Measurements from ENCODE around the gene VAV2. TPM values are rescaled to one million over a fixed set of nuclear protein-coding genes. Genes with fewer than 3 reads are reported as not detected.
"Not testable (repeated sequence)": the region's sequence is repeated elsewhere in the genome, so short reads cannot be mapped to it uniquely, and the experiment has no call there.

VAV2 gene
- total RNA-seq, 1 experiment from 2014 or later = 4.4 TPM

DNA sequence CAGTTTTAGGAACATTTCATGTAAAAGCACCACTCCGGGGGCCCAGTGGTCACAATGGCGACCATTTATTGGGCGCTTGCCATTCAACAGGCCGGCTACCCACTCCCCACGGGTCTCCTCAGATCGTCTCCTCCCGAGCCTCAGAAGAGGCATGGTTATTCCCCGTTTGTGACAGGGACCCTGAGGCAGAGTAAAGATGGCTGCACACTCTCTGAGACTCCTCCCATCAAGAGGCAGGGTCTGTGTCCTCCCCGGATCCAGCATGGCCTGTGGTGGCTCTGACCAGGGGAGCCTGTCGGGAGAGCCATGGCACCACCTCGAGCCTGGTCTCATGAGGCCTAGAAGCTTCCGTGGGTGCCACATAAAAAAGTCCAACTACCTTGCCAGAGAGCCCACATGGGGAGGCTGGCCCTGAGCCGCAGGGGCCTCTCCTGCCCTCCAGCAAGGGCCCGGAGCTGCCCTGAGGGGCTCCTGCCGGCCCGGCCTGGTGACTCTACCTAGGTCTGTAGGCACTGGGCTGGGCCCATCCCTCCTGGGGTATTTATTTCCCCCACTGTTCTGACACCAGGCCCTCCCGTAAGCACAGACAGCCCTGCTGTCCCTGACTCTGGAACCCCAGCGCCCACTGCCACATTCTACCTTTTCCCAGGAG is 90.8 kb downstream of the VAV2 start:
- no peak for DNase-seq (ENCODE audit: low read depth, low spot score)
- in situ Hi-C loops (cut with HindIII; ENCODE audit: low pct_unique_long_range_greater_than_20kb, low sequenced_read_pairs) = no loop called here

DNA sequence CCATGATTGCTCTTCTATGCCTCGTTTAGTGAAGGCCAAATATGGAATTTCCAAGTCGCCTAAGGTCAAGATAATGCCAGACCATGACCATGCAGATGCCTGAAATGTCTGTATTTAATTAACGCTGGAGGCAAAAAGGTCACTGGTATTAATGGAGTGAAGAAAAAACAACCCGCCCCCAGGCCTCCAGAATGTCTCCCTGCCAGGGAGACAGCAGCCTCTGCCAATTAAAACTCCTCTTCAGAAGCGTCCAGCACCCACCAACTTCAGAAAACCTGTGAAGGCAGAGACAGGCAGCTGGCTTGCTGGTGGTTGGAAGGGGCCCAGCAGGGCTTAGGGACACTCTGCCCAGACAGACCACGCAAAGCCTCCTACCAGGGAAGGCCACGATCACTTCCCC is 94.4 kb downstream of the VAV2 start:
- in situ Hi-C loops (cut with HindIII; ENCODE audit: low pct_unique_long_range_greater_than_20kb, low sequenced_read_pairs) = no loop called here
- DNase-seq (ENCODE audit: low read depth, low spot score) = no peak

GRCh38 chr9:133896007-133896406 is 96.1 kb downstream of the VAV2 start:
- DNase-seq (ENCODE audit: low read depth, low spot score); in situ Hi-C loops (cut with HindIII; ENCODE audit: low pct_unique_long_range_greater_than_20kb, low sequenced_read_pairs): not testable (repeated sequence)

DNA sequence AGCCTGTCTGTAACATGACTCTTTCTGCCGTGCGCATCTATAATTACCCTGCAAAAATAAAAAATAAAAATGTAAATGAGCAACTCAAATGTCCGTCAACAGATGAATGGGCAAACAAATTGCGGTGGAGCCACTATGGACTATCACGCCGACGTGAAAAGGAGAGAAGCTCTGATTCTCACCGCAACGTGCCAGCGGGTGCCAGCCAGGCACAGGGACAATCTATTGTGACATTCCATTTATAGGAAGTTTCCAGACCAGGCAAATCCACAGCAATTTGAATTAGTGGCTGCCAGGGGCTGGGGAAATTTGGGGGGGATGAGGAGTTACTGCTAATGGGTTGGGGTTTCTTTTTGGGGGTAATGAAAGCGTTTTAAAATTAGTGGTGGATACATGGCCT is 96.8 kb downstream of the VAV2 start:
- DNase-seq (ENCODE audit: low read depth, low spot score) = no peak
- in situ Hi-C loops (cut with HindIII; ENCODE audit: low pct_unique_long_range_greater_than_20kb, low sequenced_read_pairs) = no loop called here

- no peak for DNase-seq (ENCODE audit: low read depth, low spot score)
- in situ Hi-C loops (cut with HindIII; ENCODE audit: low pct_unique_long_range_greater_than_20kb, low sequenced_read_pairs) = no loop called here
Observed at GRCh38 chr9:133894377-133895321, 97.5 kb downstream of the VAV2 start.

GRCh38 chr9:133893191-133893994 is 98.7 kb downstream of the VAV2 start:
- no peak for DNase-seq (ENCODE audit: low read depth, low spot score)
- in situ Hi-C loops (cut with HindIII; ENCODE audit: low pct_unique_long_range_greater_than_20kb, low sequenced_read_pairs) = no loop called here

- no peak for DNase-seq (ENCODE audit: low read depth, low spot score)
- in situ Hi-C loops (cut with HindIII; ENCODE audit: low pct_unique_long_range_greater_than_20kb, low sequenced_read_pairs) = no loop called here
Observed at GRCh38 chr9:133892193-133892920, 99.8 kb downstream of the VAV2 start.

DNA sequence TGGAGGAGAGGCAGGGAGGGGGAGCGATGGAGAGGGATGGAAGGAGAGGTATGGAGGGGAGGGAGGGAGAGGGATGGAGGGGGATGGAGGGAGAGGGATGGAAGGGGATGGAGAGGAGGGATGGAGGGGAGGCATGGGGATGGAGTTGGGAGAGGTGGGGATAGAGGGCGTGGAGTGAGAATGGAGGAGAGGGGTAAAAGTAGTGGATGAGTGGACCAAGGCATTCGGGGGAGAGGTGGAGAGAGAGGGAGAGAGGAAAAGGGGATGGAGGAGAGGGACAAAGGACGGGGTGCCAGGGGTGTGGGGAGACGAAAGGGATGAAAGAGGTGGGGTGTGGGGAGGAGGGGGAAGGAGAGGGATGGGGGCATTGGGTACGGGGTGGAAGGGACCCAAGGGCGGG is 100.4 kb downstream of the VAV2 start:
- no peak for DNase-seq (ENCODE audit: low read depth, low spot score)
- in situ Hi-C loops (cut with HindIII; ENCODE audit: low pct_unique_long_range_greater_than_20kb, low sequenced_read_pairs) = no loop called here

- DNase-seq (ENCODE audit: low read depth, low spot score) = no peak
- in situ Hi-C loops (cut with HindIII; ENCODE audit: low pct_unique_long_range_greater_than_20kb, low sequenced_read_pairs) = no loop called here
Observed at GRCh38 chr9:133890583-133890982, 101.5 kb downstream of the VAV2 start.

DNA sequence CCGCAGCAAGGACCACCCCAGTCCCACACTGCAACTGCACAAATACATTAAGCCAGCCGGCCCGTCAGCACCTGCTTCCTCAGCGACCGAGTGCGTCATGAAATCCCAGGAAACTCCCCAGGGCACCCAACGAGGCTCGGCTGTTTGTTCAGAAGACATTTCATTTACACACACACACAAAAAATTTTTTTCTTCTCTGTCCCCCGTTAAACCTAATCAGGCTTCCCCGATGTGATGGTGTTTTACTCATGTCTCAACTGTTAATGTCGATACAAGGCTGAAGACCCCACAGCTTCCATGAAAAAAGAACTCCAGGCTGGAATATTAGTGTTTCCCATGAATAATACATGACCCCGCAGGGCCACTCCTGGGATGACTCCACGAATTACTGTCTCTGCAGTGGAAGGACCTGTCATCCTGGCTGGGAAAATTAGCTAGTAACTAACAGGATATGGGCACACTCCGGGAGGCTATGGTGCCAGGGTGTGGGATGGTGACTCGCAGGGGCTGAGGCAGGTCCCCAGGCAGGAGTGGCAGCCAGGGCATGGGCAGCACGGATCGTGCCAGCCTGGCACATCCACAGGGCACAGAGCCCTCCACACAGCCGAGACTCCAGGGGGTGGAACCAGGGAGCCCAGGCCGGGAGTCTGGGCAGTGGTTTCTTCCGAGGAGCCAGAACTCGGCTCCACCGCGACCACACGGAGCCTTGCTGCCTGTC is 102.4 kb downstream of the VAV2 start:
- in situ Hi-C loops (cut with HindIII; ENCODE audit: low pct_unique_long_range_greater_than_20kb, low sequenced_read_pairs) = no loop called here
- no peak for DNase-seq (ENCODE audit: low read depth, low spot score)

DNA sequence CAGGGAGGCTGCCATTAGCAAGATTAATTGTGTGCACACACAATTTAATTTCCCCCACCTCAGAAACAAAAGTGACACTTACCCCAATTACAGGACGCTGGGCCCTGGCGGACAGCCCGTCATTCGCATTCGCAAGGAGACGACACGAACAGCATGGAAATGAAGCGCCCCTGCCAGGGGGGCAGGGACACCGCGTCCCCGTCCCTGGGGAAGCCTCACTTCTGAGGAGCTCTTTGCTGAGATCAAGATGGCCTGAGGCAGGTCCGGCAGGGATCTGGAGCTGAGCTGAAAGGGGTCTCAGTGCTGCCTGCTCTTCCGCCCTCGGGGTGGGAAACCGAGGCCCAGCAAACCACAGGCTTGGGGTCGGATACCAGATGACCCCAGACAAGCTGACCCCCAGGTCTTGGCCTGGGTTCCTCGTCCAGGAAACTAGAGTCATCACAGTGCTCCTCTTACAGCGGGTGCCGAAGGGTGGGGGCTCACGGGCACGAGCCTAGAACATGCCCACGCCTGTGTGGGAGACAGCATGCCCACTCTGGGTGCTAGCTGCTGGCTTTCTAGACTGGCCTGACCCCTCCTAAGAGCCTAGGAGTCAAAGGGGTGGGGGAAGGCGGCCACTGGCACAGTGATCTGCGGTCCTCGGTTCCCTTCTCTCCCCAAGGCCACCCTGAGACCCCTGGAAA is 103.2 kb downstream of the VAV2 start:
- in situ Hi-C loops (cut with HindIII; ENCODE audit: low pct_unique_long_range_greater_than_20kb, low sequenced_read_pairs) = no loop called here
- no peak for DNase-seq (ENCODE audit: low read depth, low spot score)

DNA sequence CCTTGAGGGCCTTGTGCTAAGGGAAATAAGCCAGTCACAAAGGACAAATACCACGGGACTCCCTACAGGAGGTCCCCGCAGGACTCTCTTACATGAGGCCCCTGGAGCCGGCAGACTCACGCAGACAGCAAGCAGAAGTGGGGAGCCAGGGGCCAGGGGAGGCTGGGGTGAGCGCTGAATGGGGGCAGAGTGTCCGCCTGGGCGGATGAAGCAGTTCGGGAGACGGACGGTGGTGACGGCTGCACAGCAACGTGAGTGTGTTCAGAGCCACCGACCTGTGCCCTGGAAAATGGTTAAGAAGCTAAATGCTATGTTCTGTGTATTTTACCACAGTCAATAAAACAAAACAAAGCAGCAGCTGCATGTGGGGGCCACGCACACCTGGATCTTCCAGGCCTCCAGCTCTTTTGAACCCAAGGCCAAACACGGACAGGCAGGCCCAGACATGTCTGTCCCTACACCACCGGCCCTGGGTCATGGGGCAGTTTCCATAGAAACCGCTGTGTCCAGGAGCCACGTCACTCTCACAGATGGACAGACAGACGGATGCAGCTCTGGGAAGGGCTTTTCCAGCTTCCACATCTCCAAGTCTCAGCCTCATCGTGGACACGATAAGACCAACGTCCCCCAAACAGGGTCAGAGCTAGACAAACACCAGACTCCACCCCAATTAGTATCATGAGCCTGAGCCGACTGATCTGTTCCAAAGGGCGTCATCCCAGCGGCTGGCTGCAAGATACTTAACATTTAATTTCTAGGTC is 103.9 kb downstream of the VAV2 start:
- in situ Hi-C loops (cut with HindIII; ENCODE audit: low pct_unique_long_range_greater_than_20kb, low sequenced_read_pairs) = no loop called here
- no peak for DNase-seq (ENCODE audit: low read depth, low spot score)

GRCh38 chr9:133887540-133888047 is 104.5 kb downstream of the VAV2 start:
- in situ Hi-C loops (cut with HindIII; ENCODE audit: low pct_unique_long_range_greater_than_20kb, low sequenced_read_pairs) = no loop called here
- no peak for DNase-seq (ENCODE audit: low read depth, low spot score)

- in situ Hi-C loops (cut with HindIII; ENCODE audit: low pct_unique_long_range_greater_than_20kb, low sequenced_read_pairs) = no loop called here
- no peak for DNase-seq (ENCODE audit: low read depth, low spot score)
Observed at GRCh38 chr9:133886563-133887501, 105.3 kb downstream of the VAV2 start.

All from SK-MEL-5 (cell line).